OCI-LY7 (cell line): ENCODE measurements around the gene PBLD. TPM values are rescaled to one million over a fixed set of nuclear protein-coding genes. Genes with fewer than 3 reads are reported as not detected.

Source experiments
- BruUV-seq: library from RNA; stranded (reverse); fragments of 400-500 nt; replicated peaks from 2 replicates; lab custom pipeline; 2021; lab: Mats Ljungman, UMichigan
- CTCF ChIA-PET: fragments of 300-600 bp; sonication (Branson Sonifier 250); formaldehyde crosslinking; loops from one replicate; lab custom pipeline; 2022; ENCODE audit warnings: antibody characterized with exemption; ENCODE audit not compliant: unreplicated experiment; lab: Charles Lee
- POLR2A ChIA-PET: fragments of 300-600 bp; sonication (Branson Sonifier 250); formaldehyde crosslinking; loops from one replicate; lab custom pipeline; 2022; ENCODE audit warnings: antibody characterized with exemption; lab: Charles Lee
- DNase-seq: peaks from one replicate; pipeline ENCODE4 v3.0.0-alpha.2; 2015; ENCODE audit warnings: low spot score
- H2AFZ ChIP-seq: fragments of 200-600 bp; sonication (generic), shearing (Covaris generic); 2 replicates; pipeline ENCODE4 v1.6.1; 2014; ENCODE audit warnings: mild to moderate bottlenecking, antibody characterized with exemption, low read length, moderate library complexity
- H3K27ac ChIP-seq: fragments of 200-600 bp; sonication (generic); 2 replicates; pipeline ENCODE4 v1.5.1; 2014; ENCODE audit warnings: mixed run types, low read depth, mild to moderate bottlenecking, moderate library complexity, low read length, inconsistent platforms; ENCODE audit not compliant: poor library complexity, severe bottlenecking
- H3K36me3 ChIP-seq: fragments of 200-600 bp; sonication (generic); 2 replicates; pipeline ENCODE4 v1.6.1; 2014; ENCODE audit warnings: mild to moderate bottlenecking, antibody characterized with exemption, low read length, moderate library complexity, mixed read lengths; ENCODE audit not compliant: insufficient read depth
- H3K4me1 ChIP-seq: fragments of 200-600 bp; sonication (generic); 2 replicates; pipeline ENCODE4 v1.5.1; 2014; ENCODE audit warnings: mild to moderate bottlenecking, low read length; ENCODE audit not compliant: insufficient read depth, poor library complexity, severe bottlenecking
- H3K4me2 ChIP-seq: fragments of 200-600 bp; sonication (generic); 2 replicates; pipeline ENCODE4 v1.6.1; 2014; ENCODE audit warnings: mild to moderate bottlenecking, low read length
- H3K4me3 ChIP-seq: fragments of 200-600 bp; sonication (generic); 2 replicates; pipeline ENCODE4 v1.5.1; 2014; ENCODE audit warnings: mild to moderate bottlenecking, low read depth, low read length; ENCODE audit not compliant: poor library complexity, severe bottlenecking
- H3K79me2 ChIP-seq: fragments of 200-600 bp; sonication (generic); 2 replicates; pipeline ENCODE4 v1.6.1; 2016; ENCODE audit warnings: low read depth, mild to moderate bottlenecking, low read length, moderate library complexity, mixed read lengths; ENCODE audit not compliant: insufficient read depth
- H3K9me2 ChIP-seq: fragments of 200-600 bp; sonication (generic); 2 replicates; pipeline ENCODE4 v1.6.1; 2016; ENCODE audit warnings: mild to moderate bottlenecking, low read length, mixed read lengths; ENCODE audit not compliant: insufficient read depth
- H3K9me3 ChIP-seq: fragments of 200-600 bp; sonication (generic); 2 replicates; pipeline ENCODE4 v1.6.1; 2014; ENCODE audit warnings: mild to moderate bottlenecking, mixed run types, low read length, mixed read lengths
- H4K20me1 ChIP-seq: fragments of 200-600 bp; sonication (generic); 2 replicates; pipeline ENCODE4 v1.6.1; 2014; ENCODE audit warnings: mild to moderate bottlenecking, antibody characterized with exemption, low read length, moderate library complexity, mixed read lengths; ENCODE audit not compliant: insufficient read depth
- EZH2phosphoT487 ChIP-seq: fragments of 200-600 bp; sonication (generic); IDR thresholded peaks from 2 replicates; pipeline ENCODE4 v1.6.1; 2018; ENCODE audit warnings: low read depth, borderline replicate concordance, mild to moderate bottlenecking, mixed run types, antibody characterized with exemption, low read length, moderate library complexity, mixed read lengths
- intact Hi-C: fragments of 100-400 bp; cut with micrococcal nuclease; formaldehyde crosslinking; loops from one replicate; pipeline ENCODE4 v1.10.0; 2022; ENCODE audit not compliant: unreplicated experiment
- total RNA-seq, 2 experiments: library from RNA; depleted of rRNA in 1 of 2; stranded (reverse); fragments of >200 nt in 1 of 2; shearing (Covaris generic) in 1 of 2; gene quantifications; 2 replicates each; pipeline ENCODE4 v1.2.3, GENCODE V29; 2014 to 2022
- TF ChIP-seq, protein P1 (sequence below): fragments of 200-600 bp; sonication (generic); conservative IDR thresholded peaks from 2 replicates; pipeline ENCODE4 v1.5.1; 2014; ENCODE audit warnings: mild to moderate bottlenecking, antibody characterized with exemption, low read length, moderate library complexity, mixed read lengths

Gene PBLD
- total RNA-seq, 2 experiments from 2014 or later: 3.1 to 5.9 TPM

DNA sequence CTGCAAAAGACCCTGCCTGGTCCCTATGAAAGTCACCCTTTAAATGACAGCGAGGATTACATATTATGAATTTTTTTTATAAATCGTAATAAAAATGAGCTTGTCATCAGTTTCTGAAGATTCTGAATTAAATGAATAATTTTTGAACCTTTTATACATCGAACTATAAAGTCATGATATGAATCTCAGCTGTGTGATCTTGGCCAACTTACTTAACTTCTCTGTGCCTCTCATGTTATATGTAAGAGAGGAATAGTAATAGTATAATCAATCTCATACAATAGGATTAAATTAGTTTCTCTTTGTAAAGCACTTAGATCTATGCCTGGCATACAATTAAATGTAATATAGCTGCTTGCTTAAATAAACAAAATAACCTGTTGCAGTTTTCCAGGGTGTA lies 95.6 kb downstream of the PBLD start:
- BruUV-seq: no TSS peak
- Histone ChIP-seq H4K20me1 (no peaks in the 10 kb centered on the region), H3K4me2 (no peak overlapping the region), H3K4me1 (no peaks in the 10 kb centered on the region), H3K4me3 (no peak overlapping the region), H2AFZ (no peak overlapping the region), H3K36me3 (no peaks in the 10 kb centered on the region), H3K79me2 (no peaks in the 10 kb centered on the region), H3K9me3 (no peaks in the 10 kb centered on the region), H3K27ac (no peak overlapping the region), H3K9me2 (no peaks in the 10 kb centered on the region)
- intact Hi-C loops: no loop called here
- no peak for DNase-seq
- POLR2A ChIA-PET: interaction anchor here (0.6 to 1.2 kb wide), 7 partner anchors 10 to 316 kb away, joined by 3 to 4 read pairs (median 3); no protein-coding TSS in a partner anchor
- CTCF ChIA-PET: no interaction called here
- TF ChIP-seq EZH2phosphoT487: no peak
- TF ChIP-seq, protein P1, sequence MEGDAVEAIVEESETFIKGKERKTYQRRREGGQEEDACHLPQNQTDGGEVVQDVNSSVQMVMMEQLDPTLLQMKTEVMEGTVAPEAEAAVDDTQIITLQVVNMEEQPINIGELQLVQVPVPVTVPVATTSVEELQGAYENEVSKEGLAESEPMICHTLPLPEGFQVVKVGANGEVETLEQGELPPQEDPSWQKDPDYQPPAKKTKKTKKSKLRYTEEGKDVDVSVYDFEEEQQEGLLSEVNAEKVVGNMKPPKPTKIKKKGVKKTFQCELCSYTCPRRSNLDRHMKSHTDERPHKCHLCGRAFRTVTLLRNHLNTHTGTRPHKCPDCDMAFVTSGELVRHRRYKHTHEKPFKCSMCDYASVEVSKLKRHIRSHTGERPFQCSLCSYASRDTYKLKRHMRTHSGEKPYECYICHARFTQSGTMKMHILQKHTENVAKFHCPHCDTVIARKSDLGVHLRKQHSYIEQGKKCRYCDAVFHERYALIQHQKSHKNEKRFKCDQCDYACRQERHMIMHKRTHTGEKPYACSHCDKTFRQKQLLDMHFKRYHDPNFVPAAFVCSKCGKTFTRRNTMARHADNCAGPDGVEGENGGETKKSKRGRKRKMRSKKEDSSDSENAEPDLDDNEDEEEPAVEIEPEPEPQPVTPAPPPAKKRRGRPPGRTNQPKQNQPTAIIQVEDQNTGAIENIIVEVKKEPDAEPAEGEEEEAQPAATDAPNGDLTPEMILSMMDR: no peak

DNA sequence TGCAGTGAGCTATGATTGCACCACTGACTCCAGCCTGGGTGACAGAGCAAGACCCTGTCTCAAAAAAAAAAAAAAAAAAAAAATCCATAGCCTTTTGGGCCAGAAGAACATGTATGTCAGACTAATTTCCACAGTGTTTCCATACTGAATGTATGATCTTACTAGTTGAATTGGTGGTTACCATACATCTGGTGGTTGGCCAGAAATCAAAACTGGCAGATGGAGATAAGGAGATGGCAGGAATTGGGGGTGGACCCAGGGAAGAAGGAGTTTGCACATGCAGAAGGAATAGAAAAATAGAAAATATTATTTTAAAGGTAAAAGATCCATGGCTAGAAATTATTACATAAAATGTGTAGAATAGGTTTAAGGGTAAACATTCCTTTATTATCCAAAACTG lies 97.1 kb downstream of the PBLD start:
- no TSS peak for BruUV-seq
- Histone ChIP-seq H4K20me1 (no peaks in the 10 kb centered on the region), H3K4me1 (peaks cover 13% of the 10 kb centered on the region), H3K9me2 (no peaks in the 10 kb centered on the region), H3K4me2 (no peak overlapping the region), H3K79me2 (no peaks in the 10 kb centered on the region), H2AFZ (no peak overlapping the region), H3K36me3 (no peaks in the 10 kb centered on the region), H3K9me3 (no peaks in the 10 kb centered on the region), H3K27ac (no peak overlapping the region), H3K4me3 (no peak overlapping the region)
- DNase-seq: no peak
- ChIA-PET CTCF (no interaction called here), POLR2A (interaction anchor here (0.6 to 1.1 kb wide), 3 partner anchors 16 to 99 kb away, joined by 3 to 5 read pairs (median 4); no protein-coding TSS in a partner anchor)
- TF ChIP-seq EZH2phosphoT487: no peak
- TF ChIP-seq, protein P1: no peak
- intact Hi-C loops: no loop called here

DNA sequence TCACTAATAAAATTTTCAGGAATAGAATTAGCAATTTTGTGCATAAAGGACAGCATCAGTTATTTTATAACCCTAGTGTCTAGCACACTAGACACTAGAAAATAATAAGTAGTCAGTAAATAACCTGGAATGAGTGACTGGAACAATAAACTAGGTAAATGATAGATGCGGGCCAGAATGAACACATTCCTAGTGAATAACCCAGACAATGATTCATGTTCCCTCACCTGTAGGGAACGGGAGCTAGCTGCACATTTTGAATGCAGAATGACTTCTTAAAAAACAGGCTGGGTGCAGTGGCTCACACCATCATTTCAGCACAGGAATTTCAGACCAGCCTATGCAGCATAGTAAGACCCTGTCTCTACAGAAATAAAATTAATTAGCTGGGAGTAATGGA lies 97.6 kb downstream of the PBLD start:
- Histone ChIP-seq H3K4me1 (peaks cover 14% of the 10 kb centered on the region), H3K79me2 (no peaks in the 10 kb centered on the region), H3K9me3 (no peaks in the 10 kb centered on the region), H3K4me2 (no peak overlapping the region), H3K4me3 (no peak overlapping the region), H2AFZ (no peak overlapping the region), H4K20me1 (no peaks in the 10 kb centered on the region), H3K9me2 (no peaks in the 10 kb centered on the region), H3K36me3 (no peaks in the 10 kb centered on the region), H3K27ac (no peak overlapping the region)
- ChIA-PET POLR2A (interaction anchor here (0.6 to 0.7 kb wide), 2 partner anchors 16 to 33 kb away, joined by 4 to 5 read pairs; no protein-coding TSS in a partner anchor), CTCF (no interaction called here)
- TF ChIP-seq, protein P1: no peak
- TF ChIP-seq EZH2phosphoT487: no peak
- DNase-seq: no peak
- no TSS peak for BruUV-seq
- intact Hi-C loops: no loop called here
